22Rv1 (cell line): Measurements from ENCODE around the gene RSF1.

ENCODE experiments used
- H3K27ac ChIP-seq: fragments of 450-650 bp; 2 replicates; pipeline ENCODE4 v1.5.1; 2017
- CTCF ChIP-seq: fragments of 450-650 bp; IDR thresholded peaks from 2 replicates; pipeline ENCODE4 v1.5.1; 2017; ENCODE audit warnings: mild to moderate bottlenecking
- ZFX ChIP-seq: fragments of 450-650 bp; IDR thresholded peaks from 2 replicates; pipeline ENCODE4 v1.6.1; 2017; ENCODE audit warnings: antibody characterized with exemption, borderline replicate concordance

The RSF1 gene

GRCh38 chr11:77749232-77749631, 71.3 kb downstream of the RSF1 start:
- TF ChIP-seq ZFX (no peak), CTCF (no peak)
- no peak overlapping the region for H3K27ac ChIP-seq

GRCh38 chr11:77748266-77748665, 72.3 kb downstream of the RSF1 start:
- no peak for TF ChIP-seq ZFX
- no peak for TF ChIP-seq CTCF
- no peak overlapping the region for H3K27ac ChIP-seq

GRCh38 chr11:77747381-77747969, 73.0 kb downstream of the RSF1 start:
- no peak overlapping the region for H3K27ac ChIP-seq

GRCh38 chr11:77736473-77736872, 84.0 kb downstream of the RSF1 start:
- no peak overlapping the region for H3K27ac ChIP-seq
- TF ChIP-seq CTCF: no peak
- TF ChIP-seq ZFX: no peak

More at GRCh38 chr11:77747381-77747969, 73.0 kb downstream of the RSF1 start:
- TF ChIP-seq CTCF (no peak), ZFX (no peak)

- no peak for TF ChIP-seq ZFX
- H3K27ac ChIP-seq: no peak overlapping the region
Measured at GRCh38 chr11:77734890-77735289, 85.6 kb downstream of the RSF1 start.

GRCh38 chr11:77732143-77732542, 88.4 kb downstream of the RSF1 start:
- no peak overlapping the region for H3K27ac ChIP-seq
- TF ChIP-seq CTCF (no peak), ZFX (no peak)

- H3K27ac ChIP-seq: no peak overlapping the region
- TF ChIP-seq ZFX: no peak
- TF ChIP-seq CTCF: no peak
Measured at GRCh38 chr11:77730789-77731188, 89.7 kb downstream of the RSF1 start.

- TF ChIP-seq ZFX (no peak), CTCF (no peak)
- no peak overlapping the region for H3K27ac ChIP-seq
Measured at GRCh38 chr11:77729063-77729462, 91.5 kb downstream of the RSF1 start.
